Mesothelial cell of epicardium (in vitro differentiated cells): ENCODE data around the gene SMARCB1. TPM values are rescaled to one million over a fixed set of nuclear protein-coding genes. Genes with fewer than 3 reads are reported as not detected.

Experiments used
- DNase-seq, 2 experiments: peaks; one replicate each; pipeline ENCODE4 v3.0.0; 2021; ENCODE audit warnings: low spot score in 2 of 2; ENCODE audit not compliant: unreplicated experiment in 2 of 2
- H3K27ac Mint-ChIP-seq: 2 replicates; pipeline ENCODE4 v1.8.0; 2021; ENCODE audit warnings: mixed read lengths
- H3K27me3 Mint-ChIP-seq: 2 replicates; pipeline ENCODE4 v1.8.0; 2021; ENCODE audit warnings: low read depth, mixed read lengths
- H3K36me3 Mint-ChIP-seq: 2 replicates; pipeline ENCODE4 v1.8.0; 2021; ENCODE audit warnings: mixed read lengths
- H3K4me1 Mint-ChIP-seq: 2 replicates; pipeline ENCODE4 v1.8.0; 2021; ENCODE audit warnings: mixed read lengths
- H3K4me3 Mint-ChIP-seq: 2 replicates; pipeline ENCODE4 v1.8.0; 2021; ENCODE audit warnings: mild to moderate bottlenecking, moderate library complexity, mixed read lengths
- H3K9me3 Mint-ChIP-seq: 2 replicates; pipeline ENCODE4 v1.8.0; 2021; ENCODE audit warnings: mixed read lengths
- total RNA-seq: library from RNA; stranded (reverse); gene quantifications from 3 replicates; pipeline ENCODE4 v1.2.1, GENCODE V29; 2021
- TF ChIP-seq, protein P1 (sequence below): fragments of 200-600 bp; sonication (generic); IDR thresholded peaks from one replicate; pipeline ENCODE4 v1.5.0; 2021; ENCODE audit warnings: antibody characterized with exemption; ENCODE audit not compliant: unreplicated experiment

Gene SMARCB1
- total RNA-seq, 1 donor from 2014 or later: 182 TPM

DNA sequence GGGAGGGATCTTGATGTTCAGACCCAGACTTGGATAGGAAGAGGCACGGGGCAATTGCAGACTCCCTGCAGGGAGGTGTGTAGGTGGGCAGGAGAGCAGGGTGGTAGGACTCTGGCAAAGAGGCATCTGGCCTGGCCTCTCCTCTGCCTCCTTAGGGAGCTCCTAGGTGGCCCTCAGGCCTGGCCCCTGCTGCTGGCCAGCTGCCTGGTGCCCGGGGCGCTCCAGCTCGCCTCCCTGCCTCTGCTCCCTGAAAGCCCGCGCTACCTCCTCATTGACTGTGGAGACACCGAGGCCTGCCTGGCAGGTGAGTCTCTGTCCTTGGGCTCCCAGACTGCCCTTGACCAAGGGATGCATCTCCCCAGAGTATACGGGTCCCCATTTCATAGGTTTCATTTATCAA, 90.8 kb downstream of the SMARCB1 start:
- Mint-ChIP-seq H3K27ac (no peak overlapping the region), H3K4me1 (no peaks in the 10 kb centered on the region)

DNA sequence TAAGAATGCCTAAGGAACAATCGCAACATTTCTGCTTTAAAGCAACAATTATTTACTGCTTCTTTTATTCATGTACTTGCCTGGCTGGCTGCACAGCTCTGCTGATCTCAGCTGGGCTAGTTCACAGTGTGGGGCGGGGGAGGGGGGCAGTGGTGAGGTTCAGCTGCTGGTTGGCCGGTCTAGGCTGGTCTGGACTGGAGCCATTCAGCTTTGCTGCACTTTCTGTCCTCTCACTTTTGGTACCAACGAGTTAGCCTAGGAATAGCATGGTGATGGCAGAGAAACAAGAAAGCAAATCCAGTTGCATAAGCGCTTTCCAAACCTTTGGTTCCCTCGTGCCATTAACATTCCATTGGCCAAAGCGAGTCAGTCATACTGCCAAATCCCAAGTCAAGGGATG, 91.5 kb downstream of the SMARCB1 start:
- Mint-ChIP-seq H3K36me3 (peaks cover 57% of the 10 kb centered on the region), H3K4me3 (no peak overlapping the region), H3K27me3 (no peaks in the 10 kb centered on the region), H3K27ac (no peak overlapping the region), H3K4me1 (no peaks in the 10 kb centered on the region), H3K9me3 (no peaks in the 10 kb centered on the region)
- TF ChIP-seq, protein P1, sequence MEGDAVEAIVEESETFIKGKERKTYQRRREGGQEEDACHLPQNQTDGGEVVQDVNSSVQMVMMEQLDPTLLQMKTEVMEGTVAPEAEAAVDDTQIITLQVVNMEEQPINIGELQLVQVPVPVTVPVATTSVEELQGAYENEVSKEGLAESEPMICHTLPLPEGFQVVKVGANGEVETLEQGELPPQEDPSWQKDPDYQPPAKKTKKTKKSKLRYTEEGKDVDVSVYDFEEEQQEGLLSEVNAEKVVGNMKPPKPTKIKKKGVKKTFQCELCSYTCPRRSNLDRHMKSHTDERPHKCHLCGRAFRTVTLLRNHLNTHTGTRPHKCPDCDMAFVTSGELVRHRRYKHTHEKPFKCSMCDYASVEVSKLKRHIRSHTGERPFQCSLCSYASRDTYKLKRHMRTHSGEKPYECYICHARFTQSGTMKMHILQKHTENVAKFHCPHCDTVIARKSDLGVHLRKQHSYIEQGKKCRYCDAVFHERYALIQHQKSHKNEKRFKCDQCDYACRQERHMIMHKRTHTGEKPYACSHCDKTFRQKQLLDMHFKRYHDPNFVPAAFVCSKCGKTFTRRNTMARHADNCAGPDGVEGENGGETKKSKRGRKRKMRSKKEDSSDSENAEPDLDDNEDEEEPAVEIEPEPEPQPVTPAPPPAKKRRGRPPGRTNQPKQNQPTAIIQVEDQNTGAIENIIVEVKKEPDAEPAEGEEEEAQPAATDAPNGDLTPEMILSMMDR: no peak
- no peak for DNase-seq

More for the DNA sequence above, 90.8 kb downstream of the SMARCB1 start:
- no peaks in the 10 kb centered on the region for H3K27me3 Mint-ChIP-seq
- no peak for DNase-seq
- TF ChIP-seq, protein P1: no peak
- H3K9me3 Mint-ChIP-seq: no peaks in the 10 kb centered on the region
- H3K4me3 Mint-ChIP-seq: no peak overlapping the region
- H3K36me3 Mint-ChIP-seq: peaks cover 57% of the 10 kb centered on the region

DNA sequence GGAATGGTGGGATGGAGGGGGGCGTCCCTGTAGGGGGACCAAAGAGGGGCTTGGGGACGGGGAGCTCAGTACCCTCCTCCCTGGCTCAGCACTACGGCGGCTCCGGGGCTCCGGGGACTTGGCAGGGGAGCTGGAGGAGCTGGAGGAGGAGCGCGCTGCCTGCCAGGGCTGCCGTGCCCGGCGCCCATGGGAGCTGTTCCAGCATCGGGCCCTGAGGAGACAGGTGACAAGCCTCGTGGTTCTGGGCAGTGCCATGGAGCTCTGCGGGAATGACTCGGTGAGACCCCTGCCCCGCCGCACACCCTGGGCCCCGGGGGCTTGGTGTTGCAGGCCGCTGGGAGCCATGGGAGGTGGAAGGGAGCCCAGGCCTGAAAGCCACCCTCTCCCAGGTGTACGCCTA, 95.6 kb downstream of the SMARCB1 start:
- no peaks in the 10 kb centered on the region for H3K27me3 Mint-ChIP-seq
- no peak overlapping the region for H3K27ac Mint-ChIP-seq
- no peak overlapping the region for H3K4me3 Mint-ChIP-seq
- DNase-seq: no peak
- H3K4me1 Mint-ChIP-seq: no peaks in the 10 kb centered on the region
- peaks cover 5% of the 10 kb centered on the region for H3K9me3 Mint-ChIP-seq
- TF ChIP-seq, protein P1: no peak
- H3K36me3 Mint-ChIP-seq: peaks cover 54% of the 10 kb centered on the region

DNA sequence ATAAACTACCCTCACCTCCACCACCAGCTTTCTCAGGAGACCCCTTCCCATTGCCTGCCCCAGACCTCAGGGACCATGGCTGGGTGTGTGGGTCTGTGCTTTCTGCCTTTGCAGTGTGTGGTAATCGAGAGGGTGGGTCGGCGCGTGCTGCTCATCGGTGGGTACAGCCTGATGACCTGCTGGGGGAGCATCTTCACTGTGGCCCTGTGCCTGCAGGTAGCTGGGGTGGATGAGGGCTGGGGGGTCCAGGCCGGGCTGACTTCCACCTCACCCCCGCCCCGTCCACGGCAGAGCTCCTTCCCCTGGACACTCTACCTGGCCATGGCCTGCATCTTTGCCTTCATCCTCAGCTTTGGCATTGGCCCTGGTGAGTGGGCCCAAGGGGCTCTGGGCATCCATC, 96.9 kb downstream of the SMARCB1 start:
- TF ChIP-seq, protein P1: no peak
- peaks cover 48% of the 10 kb centered on the region for H3K36me3 Mint-ChIP-seq
- peaks cover 5% of the 10 kb centered on the region for H3K9me3 Mint-ChIP-seq
- no peak overlapping the region for H3K27ac Mint-ChIP-seq
- no peak for DNase-seq
- H3K4me3 Mint-ChIP-seq: no peak overlapping the region
- H3K27me3 Mint-ChIP-seq: no peaks in the 10 kb centered on the region
- no peaks in the 10 kb centered on the region for H3K4me1 Mint-ChIP-seq

DNA sequence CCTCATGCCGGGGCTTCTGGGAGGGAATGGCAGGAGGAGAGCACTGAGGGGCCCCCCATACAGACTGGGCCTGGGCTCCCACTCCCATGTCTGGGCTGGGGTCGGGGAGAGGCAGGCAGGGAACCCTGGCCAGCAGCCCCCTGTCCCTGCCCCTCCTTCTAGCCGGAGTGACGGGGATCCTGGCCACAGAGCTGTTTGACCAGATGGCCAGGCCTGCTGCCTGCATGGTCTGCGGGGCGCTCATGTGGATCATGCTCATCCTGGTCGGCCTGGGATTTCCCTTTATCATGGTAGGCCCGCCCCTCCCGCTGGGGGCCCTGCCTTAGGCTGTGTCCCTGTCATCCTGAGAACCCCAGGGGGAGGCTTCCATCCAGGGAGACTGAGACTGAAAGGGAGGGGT, 97.4 kb downstream of the SMARCB1 start:
- no peak overlapping the region for H3K27ac Mint-ChIP-seq
- no peak overlapping the region for H3K4me3 Mint-ChIP-seq
- TF ChIP-seq, protein P1: no peak
- H3K36me3 Mint-ChIP-seq: peaks cover 46% of the 10 kb centered on the region
- H3K4me1 Mint-ChIP-seq: no peaks in the 10 kb centered on the region
- no peak for DNase-seq
- H3K27me3 Mint-ChIP-seq: no peaks in the 10 kb centered on the region
- H3K9me3 Mint-ChIP-seq: peaks cover 5% of the 10 kb centered on the region

Other genes starting within 250 kb of the SMARCB1 start
- not detected in 3 replicates for gene IGLL1, start 206.7 kb upstream of the SMARCB1 start, total RNA-seq
- 0.31 to 0.68 TPM (median 0.65 TPM) in 3 replicates for gene DRICH1, start 154.6 kb upstream of the SMARCB1 start, total RNA-seq
- gene RGL4, start 96.0 kb upstream of the SMARCB1 start, total RNA-seq: 0.07 TPM in 1 of 3 replicates, not detected in the others
- gene ZNF70, start 35.9 kb upstream of the SMARCB1 start, total RNA-seq: 17.8 to 18.7 TPM (median 18.2 TPM) in 3 replicates
- gene VPREB3, start 32.5 kb upstream of the SMARCB1 start, total RNA-seq: 0.52 TPM in 1 of 3 replicates, not detected in the others
- gene C22orf15, start 24.0 kb upstream of the SMARCB1 start, total RNA-seq: 0.36 to 0.82 TPM (median 0.52 TPM) in 3 replicates
- 56.6 to 61.9 TPM (median 61.8 TPM) in 3 replicates for gene CHCHD10, start 19.0 kb upstream of the SMARCB1 start, total RNA-seq
- gene MMP11, start 14.1 kb upstream of the SMARCB1 start, total RNA-seq: 510 to 566 TPM (median 528 TPM) in 3 replicates
- gene DERL3, start 52.0 kb downstream of the SMARCB1 start, total RNA-seq: 23.5 to 25.8 TPM (median 24.8 TPM) in 3 replicates
- gene SLC2A11, start 70.9 kb downstream of the SMARCB1 start, total RNA-seq: 98.7 to 112 TPM (median 99.0 TPM) in 3 replicates
- 916 to 949 TPM (median 925 TPM) in 3 replicates for gene MIF, start 107.4 kb downstream of the SMARCB1 start, total RNA-seq
- 3.6 to 3.7 TPM (median 3.7 TPM) in 3 replicates for gene GSTT2B, start 174.2 kb downstream of the SMARCB1 start, total RNA-seq
- not detected in 3 replicates for gene DDTL, start 179.9 kb downstream of the SMARCB1 start, total RNA-seq
- gene DDT, start 187.5 kb downstream of the SMARCB1 start, total RNA-seq: 80.0 to 85.3 TPM (median 80.3 TPM) in 3 replicates
- gene GSTT2, start 193.2 kb downstream of the SMARCB1 start, total RNA-seq: 0.29 TPM in 1 of 3 replicates, not detected in the others
- gene GSTT4, start 218.5 kb downstream of the SMARCB1 start, total RNA-seq: not detected in 3 replicates
- 67.8 to 74.4 TPM (median 69.5 TPM) in 3 replicates for gene CABIN1, start 224.3 kb downstream of the SMARCB1 start, total RNA-seq